ENCODE data around the gene NCF4.

Gene NCF4

GRCh38 chr22:36863979-36864378 is 3.2 kb downstream of the NCF4 start:
- no peak overlapping the region for H3K4me3 ChIP-seq (ENCODE audit: low read depth, low read length)

- H3K4me3 ChIP-seq (ENCODE audit: low read depth, low read length), result no peak overlapping the region
Observed at GRCh38 chr22:36864454-36865215, 3.8 kb downstream of the NCF4 start.

DNA sequence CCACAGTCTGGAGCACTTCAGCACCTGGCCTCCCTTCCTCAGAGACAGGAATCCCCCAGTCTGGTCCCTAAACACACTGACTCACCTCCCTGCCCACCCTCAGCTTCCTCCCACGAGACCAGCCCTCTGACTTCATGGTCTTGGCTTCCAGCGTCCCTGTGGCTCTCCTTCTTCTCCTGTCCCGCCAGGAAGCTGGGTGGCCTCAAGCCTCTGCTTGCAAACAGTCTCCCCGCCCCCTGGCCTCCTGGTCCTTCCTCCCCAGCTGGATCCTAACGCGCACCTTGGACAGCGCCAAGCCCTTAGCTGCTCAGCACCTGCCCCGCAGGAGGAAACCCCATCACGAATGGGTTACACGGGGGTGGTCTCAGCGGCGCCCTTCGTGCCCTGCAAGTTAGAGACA is 4.5 kb downstream of the NCF4 start:
- H3K4me3 ChIP-seq (ENCODE audit: low read depth, low read length), result no peak overlapping the region

- no peak overlapping the region for H3K4me3 ChIP-seq (ENCODE audit: low read depth, low read length)
Observed at GRCh38 chr22:36867695-36868094, 6.9 kb downstream of the NCF4 start.

DNA sequence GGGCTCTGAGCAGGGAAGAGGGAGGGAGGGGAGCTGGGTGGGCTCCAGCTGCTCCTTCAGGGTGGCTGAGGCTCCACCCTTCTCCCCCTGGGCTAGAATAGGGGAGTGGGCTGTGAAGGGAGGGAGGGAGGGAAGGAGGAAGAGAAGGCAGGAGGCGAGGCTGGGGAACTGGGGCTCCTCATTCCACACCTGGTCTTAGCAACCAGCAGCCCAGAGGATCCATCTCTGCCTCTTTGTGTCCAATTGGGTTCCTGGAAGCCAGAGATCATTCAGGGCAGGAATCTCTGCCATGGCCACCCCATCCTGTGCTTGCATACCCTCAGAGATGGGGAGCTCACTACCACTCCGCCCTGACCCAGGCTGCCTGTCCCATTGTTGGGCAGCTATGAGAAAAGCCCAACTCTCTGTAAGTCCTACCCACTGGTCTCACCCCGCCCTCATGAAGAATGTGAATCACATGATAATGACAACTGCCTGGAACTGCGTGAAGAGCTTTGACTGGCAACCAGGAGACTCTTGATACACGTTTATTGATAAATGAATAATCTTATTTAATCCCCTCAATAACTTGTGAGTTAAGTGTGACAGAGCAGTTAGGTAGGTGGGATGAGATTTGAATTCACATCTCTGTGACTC is 7.9 kb downstream of the NCF4 start:
- H3K4me3 ChIP-seq (ENCODE audit: low read depth, low read length), result no peak overlapping the region

DNA sequence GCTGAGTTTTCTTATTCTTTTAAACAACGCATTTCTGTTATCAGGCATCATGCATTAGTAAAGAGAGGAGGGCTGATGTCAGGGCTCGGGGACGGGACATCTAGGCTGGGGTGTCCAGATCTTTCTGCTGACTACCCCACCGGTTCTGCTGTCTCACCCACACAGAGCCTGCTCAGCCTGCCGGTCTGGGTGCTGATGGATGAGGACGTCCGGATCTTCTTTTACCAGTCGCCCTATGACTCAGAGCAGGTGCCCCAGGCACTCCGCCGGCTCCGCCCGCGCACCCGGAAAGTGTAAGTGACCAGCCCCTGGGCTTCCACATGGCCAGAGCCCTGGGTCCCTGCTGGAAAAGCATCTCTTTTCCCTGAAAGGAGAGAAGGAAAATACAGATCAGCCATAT is 9.4 kb downstream of the NCF4 start:
- no peak overlapping the region for H3K4me3 ChIP-seq (ENCODE audit: low read depth, low read length)

GRCh38 chr22:36871669-36872081 is 10.9 kb downstream of the NCF4 start:
- no peak overlapping the region for H3K4me3 ChIP-seq (ENCODE audit: low read depth, low read length)

DNA sequence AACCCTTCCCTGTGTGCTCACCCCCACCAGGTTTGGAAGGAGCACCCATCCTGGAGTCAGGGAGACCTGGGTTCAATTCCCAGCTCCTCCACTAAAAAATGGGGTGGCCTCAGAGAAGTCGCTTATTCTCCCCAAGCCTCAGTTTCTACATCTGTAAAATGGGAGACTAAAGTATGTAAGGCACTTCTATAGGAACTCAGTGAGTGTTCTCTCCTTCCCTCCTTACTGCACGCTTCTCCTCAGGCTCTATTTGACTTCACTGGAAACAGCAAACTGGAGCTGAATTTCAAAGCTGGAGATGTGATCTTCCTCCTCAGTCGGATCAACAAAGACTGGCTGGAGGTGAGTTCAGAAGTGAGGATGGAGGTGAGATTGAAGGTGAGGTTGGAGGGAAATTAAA is 11.3 kb downstream of the NCF4 start:
- no peak overlapping the region for H3K4me3 ChIP-seq (ENCODE audit: low read depth, low read length)

DNA sequence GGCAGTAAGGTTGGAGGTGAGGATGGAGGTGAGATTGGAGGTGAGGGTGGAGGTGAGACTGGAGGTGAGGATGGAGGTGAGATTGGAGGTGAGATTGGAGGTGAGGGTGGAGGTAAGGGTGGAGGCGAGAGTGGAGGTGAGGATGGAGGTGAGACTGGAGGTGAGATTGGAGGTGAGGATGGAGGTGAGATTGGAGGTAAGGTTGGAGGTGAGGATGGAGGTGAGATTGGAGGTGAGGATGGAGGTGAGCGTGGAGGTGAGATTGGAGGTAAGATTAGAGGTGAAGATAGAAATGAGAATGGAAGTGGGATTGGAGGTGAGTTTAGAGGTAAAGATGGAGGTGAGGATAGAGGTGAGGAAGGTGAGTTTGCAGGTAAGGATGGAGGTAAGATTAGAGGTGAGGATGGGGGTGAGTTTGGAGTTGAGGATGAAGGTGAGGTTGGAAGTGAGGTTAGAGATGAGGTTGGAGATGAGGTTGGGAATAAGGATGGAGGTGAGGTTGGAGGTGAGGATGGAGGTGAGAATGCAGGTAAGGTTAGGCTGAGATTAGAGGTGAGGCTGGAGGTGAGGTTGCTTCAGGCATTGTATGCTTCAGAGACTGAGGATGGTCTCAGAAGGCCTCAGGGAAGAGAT is 12.2 kb downstream of the NCF4 start:
- H3K4me3 ChIP-seq (ENCODE audit: low read depth, low read length), result no peak overlapping the region

DNA sequence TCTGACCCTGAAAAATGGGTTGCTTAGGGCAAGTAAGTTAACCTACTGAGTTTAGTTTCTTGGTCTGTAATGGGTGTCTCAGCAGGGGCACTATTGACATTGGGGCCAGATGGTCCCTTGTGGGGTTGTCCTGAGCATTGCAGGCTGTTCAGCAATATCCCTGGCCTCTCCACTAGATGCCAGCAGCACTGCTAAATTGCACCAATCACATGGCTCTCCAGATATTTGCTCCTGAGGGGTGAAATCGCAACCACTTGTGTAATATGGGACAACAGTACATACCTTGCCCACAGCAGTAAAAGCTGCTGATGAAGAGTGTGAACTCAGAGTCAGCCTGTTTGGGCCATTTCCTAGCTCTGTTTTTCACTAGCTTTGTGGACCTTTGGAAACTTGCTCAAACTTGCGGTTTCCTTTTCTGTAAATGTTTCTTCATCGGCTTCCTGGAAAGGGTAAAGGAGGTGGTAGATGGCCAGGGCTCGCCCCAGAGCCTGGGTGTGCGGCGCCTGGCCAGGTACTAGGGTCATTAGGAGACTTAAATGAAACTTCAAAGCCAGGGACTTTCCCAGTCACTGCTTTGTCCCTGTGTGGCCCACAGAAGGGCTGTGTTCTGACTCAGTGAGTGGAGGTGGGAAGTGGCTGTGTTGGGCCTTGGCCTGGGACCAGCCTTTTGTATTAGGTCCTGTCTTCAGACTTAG is 13.0 kb downstream of the NCF4 start:
- no peak overlapping the region for H3K4me3 ChIP-seq (ENCODE audit: low read depth, low read length)

- H3K4me3 ChIP-seq (ENCODE audit: low read depth, low read length), result no peak overlapping the region
Observed at GRCh38 chr22:36874309-36874696, 13.5 kb downstream of the NCF4 start.

- H3K4me3 ChIP-seq (ENCODE audit: low read depth, low read length), result no peak overlapping the region
Observed at GRCh38 chr22:36874736-36875135, 13.9 kb downstream of the NCF4 start.

GRCh38 chr22:36875741-36876140 is 14.9 kb downstream of the NCF4 start:
- no peak overlapping the region for H3K4me3 ChIP-seq (ENCODE audit: low read depth, low read length)

DNA sequence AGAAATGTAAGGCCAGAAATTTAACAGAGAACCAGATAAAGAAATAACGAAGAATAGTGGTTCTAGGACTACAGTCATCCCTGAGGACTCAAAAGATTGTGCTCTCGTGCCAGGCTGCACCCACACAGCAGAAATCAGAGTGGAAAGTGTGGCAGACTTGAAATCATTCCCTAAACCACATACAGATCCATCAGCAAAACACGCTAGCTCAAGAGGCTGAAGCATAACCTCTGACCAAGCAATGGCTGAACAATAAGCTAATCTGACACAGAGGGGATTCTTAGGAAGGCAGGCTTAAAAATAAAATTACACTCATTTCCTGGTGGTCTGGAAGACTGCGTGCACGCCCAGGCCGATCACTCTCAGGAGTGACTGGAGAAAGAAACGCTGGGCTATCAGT is 19.0 kb downstream of the NCF4 start:
- H3K4me3 ChIP-seq (ENCODE audit: low read depth, low read length), result no peak overlapping the region

GRCh38 chr22:36881504-36882245 is 20.9 kb downstream of the NCF4 start:
- H3K4me3 ChIP-seq (ENCODE audit: low read depth, low read length), result no peak overlapping the region

DNA sequence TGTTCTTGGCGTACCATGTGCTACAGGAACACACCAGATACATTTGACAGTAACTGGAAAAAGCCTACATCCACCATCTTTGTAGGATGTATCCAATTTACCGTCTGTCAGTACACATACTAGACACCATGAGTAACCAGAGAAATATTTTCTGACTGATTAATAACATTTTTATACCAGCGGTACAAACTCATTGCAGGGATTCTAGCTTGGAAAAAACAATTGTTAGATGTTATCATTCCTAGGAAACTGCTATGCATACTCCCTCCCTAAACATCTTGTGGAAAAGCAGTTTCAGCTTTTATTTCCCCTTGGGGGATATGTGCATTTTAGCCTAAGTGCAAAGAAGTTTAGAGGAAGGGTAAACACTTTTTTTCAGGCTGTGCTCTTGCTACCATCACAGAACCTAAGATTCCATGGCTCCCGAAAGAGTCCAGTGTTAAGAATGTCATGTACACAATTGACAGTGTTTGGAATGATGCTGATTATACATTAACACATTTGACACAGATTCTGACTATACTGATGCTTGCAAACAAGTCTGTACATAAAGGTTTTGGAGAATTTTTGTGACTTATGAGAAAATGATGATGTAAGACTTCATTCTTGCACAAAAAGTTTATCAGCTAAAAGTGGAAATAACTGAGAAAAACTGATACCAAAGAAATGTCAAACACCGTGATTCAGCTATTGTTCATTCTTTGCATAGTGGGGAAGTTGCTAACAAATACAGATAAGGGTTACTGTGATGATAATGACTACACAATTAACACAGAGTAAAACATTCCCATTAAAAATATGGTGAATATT is 23.7 kb downstream of the NCF4 start:
- no peak overlapping the region for H3K4me3 ChIP-seq (ENCODE audit: low read depth, low read length)

DNA sequence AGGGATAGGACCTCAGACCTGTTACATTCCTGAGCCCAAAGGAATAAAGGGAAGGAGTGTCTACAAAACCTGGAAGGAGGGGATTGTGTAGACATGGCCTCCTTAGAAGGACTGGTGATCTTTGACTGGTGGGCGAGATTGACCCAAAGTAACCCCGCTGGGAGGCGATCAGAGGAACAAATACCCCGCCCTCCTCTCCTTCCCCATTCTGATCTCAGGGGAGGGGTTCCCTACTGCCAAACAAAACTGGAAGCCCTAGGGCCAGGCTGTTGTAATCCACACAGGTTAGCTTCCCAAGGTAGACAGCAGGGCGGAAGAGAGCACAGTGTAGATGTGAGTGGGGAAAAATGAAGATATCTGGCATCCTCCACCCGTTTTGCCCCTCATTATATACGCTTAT is 24.7 kb downstream of the NCF4 start:
- no peak overlapping the region for H3K4me3 ChIP-seq (ENCODE audit: low read depth, low read length)

DNA sequence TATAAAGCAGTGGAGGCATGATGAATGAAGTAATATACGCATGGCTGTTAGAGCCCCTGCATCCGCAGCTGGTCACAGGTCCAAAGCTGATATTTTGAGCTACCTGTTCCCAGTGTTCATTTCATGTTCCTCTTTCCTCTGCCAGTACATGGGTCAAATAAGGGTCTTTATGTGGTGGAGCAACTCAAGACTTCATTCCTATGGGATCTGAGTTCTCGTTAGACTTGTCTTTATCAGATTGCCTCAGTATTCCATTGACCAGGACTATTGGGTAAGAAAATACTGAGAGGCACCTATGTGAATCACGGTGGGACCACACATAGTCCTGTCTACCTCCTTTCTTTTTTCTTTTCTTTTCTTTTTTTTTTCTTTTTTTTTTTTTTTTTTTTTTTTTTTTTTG is 25.2 kb downstream of the NCF4 start:
- H3K4me3 ChIP-seq (ENCODE audit: low read depth, low read length), result no peak overlapping the region

- no peak overlapping the region for H3K4me3 ChIP-seq (ENCODE audit: low read depth, low read length)
Observed at GRCh38 chr22:36887162-36887561, 26.4 kb downstream of the NCF4 start.

DNA sequence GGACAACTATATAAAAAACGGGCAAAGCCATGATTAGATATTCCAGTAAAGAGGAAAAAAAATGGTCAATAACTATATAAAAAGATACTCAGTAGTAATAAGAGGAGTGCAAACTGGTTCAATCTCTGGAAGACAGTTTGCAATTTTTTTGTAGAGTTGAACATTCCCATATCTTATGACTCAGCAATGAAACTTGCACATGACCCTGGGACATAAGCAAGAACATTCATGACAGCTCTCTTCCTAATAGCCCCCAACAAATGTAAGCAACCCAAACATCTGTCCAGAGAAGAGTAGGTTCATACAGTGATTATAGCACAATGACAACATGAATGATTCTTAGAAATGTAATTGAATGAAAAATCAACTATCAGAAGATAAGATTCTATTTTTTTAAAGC is 30.8 kb downstream of the NCF4 start:
- no peak overlapping the region for H3K4me3 ChIP-seq (ENCODE audit: low read depth, low read length)

Data from iPS-11a (cell line).